Coronary artery (tissue), 2 donors: ENCODE measurements around the gene NFIB.

Experiments
- DNase-seq: peaks from one replicate; pipeline ENCODE4 v3.0.0-alpha.2; 2017; ENCODE audit warnings: low spot score
- H3K27ac ChIP-seq, 2 donors: fragments of 200-600 bp; sonication (generic); one replicate each; pipeline ENCODE4 v1.5.1; 2016 to 2019
- H3K4me3 ChIP-seq: fragments of 200-600 bp; sonication (generic); 2 replicates; pipeline ENCODE4 v1.5.1; 2016; ENCODE audit warnings: mild to moderate bottlenecking, moderate library complexity
- CTCF ChIP-seq: fragments of 200-600 bp; sonication (generic); IDR thresholded peaks from one replicate; pipeline ENCODE4 v1.5.1; 2019; ENCODE audit warnings: antibody characterized with exemption

NFIB gene

GRCh38 chr9:14310311-14310710 lies 3.6 kb downstream of the NFIB start:
- DNase-seq, result no peak
- no peak for TF ChIP-seq CTCF
- peak overlapping the region; percentile 76 to 96 for H3K27ac ChIP-seq
- H3K4me3 ChIP-seq, result peak overlapping the region; percentile 95

- H3K27ac ChIP-seq, result peak overlapping the region; percentile 76 to 96
These were observed 4.5 kb downstream of the NFIB start for GRCh38 chr9:14309403-14309802.

GRCh38 chr9:14308853-14309145 lies 5.1 kb downstream of the NFIB start:
- no peak for TF ChIP-seq CTCF
- no peak for DNase-seq
- Histone ChIP-seq H3K27ac (peak overlapping the region; percentile 76 to 96), H3K4me3 (peak overlapping the region; percentile 95)

More at GRCh38 chr9:14309403-14309802, 4.5 kb downstream of the NFIB start:
- TF ChIP-seq CTCF, result no peak
- DNase-seq, result no peak
- peak overlapping the region; percentile 95 for H3K4me3 ChIP-seq

GRCh38 chr9:14307989-14308852 lies 5.7 kb downstream of the NFIB start:
- Histone ChIP-seq H3K27ac (peak overlapping the region; percentile 76 to 96), H3K4me3 (peak overlapping the region; percentile 95)
- no peak for DNase-seq
- no peak for TF ChIP-seq CTCF

GRCh38 chr9:14306672-14307660 lies 7.0 kb downstream of the NFIB start:
- H3K27ac ChIP-seq, result peak overlapping the region; percentile 56 to 63
- DNase-seq, result no peak
- no peak for TF ChIP-seq CTCF
- H3K4me3 ChIP-seq, result peak overlapping the region; percentile 95

- peak overlapping the region; percentile 95 for H3K4me3 ChIP-seq
- H3K27ac ChIP-seq, result peak overlapping the region; percentile 56 to 63
- no peak for TF ChIP-seq CTCF
- no peak for DNase-seq
These were observed 7.8 kb downstream of the NFIB start for GRCh38 chr9:14306188-14306587.
